ENCODE measurements around the gene HAP1.
"Not testable (repeated sequence)": the region's sequence is repeated elsewhere in the genome, so short reads cannot be mapped to it uniquely, and the experiment has no call there.

HAP1 gene

DNA sequence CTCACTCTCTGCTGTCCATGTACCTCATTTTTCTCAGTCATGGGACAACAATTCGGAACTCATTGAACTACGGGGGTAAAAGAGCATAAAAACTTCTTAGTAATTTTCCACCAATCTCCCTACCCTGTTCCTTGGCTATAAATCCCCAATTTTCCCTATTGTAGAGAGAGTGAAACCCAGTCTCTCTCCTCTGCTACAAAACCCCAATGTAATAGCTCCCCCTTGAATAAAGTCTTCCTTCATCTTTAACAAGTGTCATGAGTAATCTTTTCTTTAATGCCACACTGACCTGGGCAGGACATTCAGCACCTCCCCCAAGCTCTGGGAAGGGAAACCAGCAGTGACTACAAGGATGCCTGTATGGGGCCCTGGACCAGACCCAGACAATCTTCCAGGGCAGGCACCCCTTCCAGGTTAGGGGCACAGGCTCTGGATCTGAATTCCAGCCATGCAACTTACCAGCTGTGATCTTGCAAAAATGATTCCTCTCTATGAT, 56.0 kb downstream of the HAP1 start:
- H3K4me3 ChIP-seq (ENCODE audit: low read length), result no peak overlapping the region
- TF ChIP-seq, protein P1, sequence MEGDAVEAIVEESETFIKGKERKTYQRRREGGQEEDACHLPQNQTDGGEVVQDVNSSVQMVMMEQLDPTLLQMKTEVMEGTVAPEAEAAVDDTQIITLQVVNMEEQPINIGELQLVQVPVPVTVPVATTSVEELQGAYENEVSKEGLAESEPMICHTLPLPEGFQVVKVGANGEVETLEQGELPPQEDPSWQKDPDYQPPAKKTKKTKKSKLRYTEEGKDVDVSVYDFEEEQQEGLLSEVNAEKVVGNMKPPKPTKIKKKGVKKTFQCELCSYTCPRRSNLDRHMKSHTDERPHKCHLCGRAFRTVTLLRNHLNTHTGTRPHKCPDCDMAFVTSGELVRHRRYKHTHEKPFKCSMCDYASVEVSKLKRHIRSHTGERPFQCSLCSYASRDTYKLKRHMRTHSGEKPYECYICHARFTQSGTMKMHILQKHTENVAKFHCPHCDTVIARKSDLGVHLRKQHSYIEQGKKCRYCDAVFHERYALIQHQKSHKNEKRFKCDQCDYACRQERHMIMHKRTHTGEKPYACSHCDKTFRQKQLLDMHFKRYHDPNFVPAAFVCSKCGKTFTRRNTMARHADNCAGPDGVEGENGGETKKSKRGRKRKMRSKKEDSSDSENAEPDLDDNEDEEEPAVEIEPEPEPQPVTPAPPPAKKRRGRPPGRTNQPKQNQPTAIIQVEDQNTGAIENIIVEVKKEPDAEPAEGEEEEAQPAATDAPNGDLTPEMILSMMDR (conservative IDR thresholded peaks at IDR 0.05; ENCODE audit: low read depth, low read length), result no peak
- DNase-seq (ENCODE audit: low read depth), result no peak

DNA sequence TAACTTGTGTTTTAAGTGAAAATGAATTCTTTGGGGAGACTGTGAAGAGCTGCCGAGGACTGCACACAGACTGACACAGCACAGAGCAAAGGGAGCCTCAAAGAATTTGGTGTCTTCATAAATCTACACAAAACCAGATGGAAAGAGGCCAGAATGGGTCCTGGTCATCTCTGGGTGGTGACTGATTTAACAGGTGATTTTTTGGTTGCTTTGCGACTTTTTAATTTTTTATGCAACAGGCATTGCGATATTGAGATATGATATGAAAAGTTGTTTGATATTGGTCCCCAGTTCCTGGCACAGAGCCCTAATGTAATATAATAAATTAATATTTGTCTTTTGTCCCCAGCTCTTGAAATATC, 58.4 kb downstream of the HAP1 start:
- no peak overlapping the region for H3K4me3 ChIP-seq (ENCODE audit: low read length)
- TF ChIP-seq, protein P1 (conservative IDR thresholded peaks at IDR 0.05; ENCODE audit: low read depth, low read length), result no peak
- DNase-seq (ENCODE audit: low read depth), result no peak

DNA sequence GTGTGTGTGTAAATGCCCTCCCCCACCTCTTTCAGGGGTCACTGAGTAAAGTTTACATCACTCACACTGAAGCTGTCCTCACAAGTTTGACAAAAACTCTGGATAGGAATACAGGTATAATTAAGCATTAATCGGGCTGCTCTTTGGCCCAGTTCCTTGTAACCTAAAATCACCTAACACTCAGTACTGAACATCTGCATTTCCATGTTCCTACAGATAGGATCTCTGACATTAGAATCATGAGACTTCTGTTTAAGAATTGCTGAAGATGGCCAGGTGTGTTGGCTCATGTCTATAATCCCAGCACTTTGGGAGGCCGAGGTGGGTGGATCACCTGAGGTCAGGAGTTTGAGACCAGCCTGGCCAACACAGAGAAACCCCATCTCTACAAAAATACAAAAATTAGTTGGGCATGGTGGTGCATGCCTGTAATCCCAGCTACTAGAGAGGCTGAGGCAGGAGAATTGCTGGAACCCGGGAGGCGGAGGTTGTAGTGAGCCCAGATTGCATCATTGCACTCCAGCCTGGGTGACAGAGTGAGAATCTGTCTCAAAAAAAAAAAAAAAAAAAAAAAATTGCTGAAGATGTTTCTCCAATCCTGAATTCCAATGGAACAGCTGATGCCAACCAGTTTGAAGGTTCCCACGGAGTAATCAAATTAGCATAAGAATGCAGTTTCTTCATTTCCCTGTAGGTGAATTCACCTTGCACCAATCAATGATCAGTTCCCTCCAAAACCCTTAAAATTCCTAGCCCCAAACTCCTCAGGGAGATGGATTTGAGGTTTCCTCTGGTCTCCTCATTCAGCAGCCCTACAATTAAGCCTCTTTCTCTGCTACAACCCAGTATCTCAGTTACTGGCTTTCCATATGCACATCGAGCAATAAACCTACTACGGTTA, 59.0 kb downstream of the HAP1 start:
- not testable (repeated sequence) for DNase-seq (ENCODE audit: low read depth); H3K4me3 ChIP-seq (ENCODE audit: low read length)
